Effector CD4-positive, alpha-beta T cell (primary cell): ENCODE data around the gene DICER1.

Source experiments
- DNase-seq: peaks from one replicate; pipeline ENCODE4 v3.0.0-alpha.2; 2020

DICER1 gene

GRCh38 chr14:95057147-95057546, 100.2 kb downstream of the DICER1 start:
- no peak for DNase-seq

GRCh38 chr14:95056476-95056875, 100.9 kb downstream of the DICER1 start:
- no peak for DNase-seq

DNA sequence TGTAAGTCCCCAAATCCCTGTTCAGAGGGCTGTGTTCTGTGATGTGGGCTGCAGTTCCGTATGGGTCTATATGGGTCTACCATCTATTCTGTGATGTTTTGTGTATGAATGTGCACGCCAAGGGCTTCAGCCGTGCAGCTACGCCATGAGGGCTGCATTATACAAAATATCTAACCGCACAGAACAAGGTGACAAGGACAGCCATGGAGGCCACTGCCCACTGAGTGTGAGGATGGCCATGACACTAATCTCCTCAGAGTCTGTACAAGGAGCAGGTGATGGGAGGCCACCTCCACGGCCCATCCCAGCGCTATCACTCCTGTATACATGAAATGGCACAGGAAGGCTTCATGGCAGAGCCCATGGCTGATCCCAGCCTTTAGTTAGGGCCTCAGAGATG, 102.0 kb downstream of the DICER1 start:
- DNase-seq: no peak

DNA sequence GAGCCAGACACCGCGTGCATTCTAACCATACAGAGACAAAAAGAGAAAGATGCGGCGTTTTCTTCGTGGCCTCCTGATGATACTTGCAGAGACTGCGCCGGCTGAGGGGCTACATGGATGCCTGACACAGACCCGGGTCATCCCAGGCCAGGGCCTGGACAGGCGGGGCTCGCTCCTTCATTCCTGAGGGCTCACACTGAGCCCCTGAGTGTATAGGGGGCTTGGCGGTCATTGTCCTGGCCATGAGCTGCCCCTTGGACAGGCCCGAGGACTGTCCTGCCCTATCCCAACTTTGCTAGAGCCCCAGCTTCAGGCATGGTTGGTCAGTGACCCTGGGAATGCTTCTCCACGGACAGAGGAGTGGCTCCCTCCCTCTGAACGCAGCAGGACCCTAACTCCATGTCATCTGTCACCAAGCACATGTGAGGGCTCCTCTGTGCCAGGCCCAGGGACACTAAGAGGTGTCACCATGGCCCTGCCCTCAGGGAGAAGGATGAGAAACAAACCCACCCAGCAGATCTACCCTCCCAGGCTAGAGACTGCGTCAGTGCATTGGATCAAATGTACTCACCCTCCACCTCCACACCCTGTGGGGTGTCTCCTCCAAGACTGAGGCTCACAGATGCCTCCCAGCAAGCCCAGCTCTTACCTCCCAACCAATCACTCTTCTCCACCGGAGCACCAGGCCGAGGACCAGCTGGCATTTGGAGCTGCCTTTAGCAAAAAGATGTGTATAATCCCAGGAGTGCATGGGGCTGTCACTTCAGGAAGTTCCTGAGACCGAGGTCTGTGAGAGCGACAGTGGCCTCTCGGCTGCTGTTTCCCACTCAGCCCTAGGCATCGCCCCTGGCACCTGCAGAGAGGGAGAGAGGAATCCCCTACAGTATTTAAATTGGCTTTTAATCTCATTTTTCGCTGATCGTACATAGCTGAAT, 102.7 kb downstream of the DICER1 start:
- no peak for DNase-seq

DNA sequence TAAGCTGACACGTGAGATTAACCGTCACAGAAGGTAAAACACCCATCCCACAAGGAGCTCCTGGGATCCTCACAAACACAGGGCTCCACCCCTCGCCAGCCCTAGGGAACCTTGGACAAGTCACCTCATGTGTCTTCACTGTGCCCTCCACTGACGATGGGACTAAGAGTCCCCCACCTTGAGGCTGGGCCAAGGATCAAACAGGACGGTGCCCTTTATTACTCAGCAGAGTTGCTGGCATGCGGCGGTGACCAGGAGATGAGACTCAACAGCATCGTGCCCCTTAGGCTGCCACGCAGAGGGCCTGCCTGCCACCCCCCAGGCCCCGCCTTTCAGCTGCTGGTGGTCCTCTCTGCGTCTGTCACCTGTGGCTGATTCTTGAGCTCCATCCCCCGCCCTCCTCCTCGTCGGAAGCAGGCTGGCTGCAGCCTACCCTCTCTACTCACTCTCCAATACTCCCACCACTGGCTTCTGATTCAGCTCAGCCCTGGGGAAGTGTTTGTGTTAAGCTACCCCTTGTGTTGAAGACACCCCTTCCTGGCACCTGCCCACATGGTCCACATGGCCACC, 105.2 kb downstream of the DICER1 start:
- DNase-seq: no peak

DNA sequence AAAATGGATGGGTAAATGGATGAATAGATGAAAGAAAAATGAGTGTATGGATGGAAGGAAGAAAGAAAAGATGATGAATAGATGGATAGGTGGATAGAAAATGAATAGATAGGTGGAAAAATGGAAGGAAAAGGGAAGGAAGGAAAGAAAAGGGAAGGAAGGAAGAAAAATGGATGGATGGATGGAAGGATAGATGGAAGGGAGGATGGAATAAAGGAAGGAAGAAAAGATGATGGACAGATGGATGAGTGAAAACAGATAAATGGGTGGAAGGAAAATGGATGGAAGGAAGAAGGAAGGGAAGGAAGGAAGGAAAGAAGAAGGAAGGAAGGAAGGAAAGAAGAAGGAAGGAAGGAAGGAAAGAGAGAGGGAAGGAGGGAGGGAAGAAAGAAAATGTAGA, 107.4 kb downstream of the DICER1 start:
- no peak for DNase-seq

- no peak for DNase-seq
These were observed 108.5 kb downstream of the DICER1 start for GRCh38 chr14:95048771-95049312.

DNA sequence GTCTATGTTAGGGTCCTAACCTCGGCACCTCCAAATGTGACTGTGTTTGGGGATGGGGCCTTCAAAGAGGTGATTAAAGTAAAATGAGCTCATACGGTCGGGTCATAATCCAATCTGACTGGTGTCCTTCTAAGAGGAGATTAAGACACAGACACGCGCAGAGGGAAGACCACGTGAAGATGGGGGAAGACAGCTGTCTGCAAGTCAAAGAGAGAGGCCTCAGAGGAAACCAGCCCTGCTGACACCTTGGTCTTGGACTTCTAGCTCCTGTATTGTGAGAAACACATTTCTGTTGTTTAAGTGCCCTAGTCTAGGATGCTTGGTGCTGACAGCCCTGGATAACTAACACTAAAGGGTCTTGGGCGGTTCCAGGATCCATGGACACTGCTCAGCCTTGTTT, 109.6 kb downstream of the DICER1 start:
- no peak for DNase-seq

- no peak for DNase-seq
These were observed 110.3 kb downstream of the DICER1 start for GRCh38 chr14:95046711-95047681.

DNA sequence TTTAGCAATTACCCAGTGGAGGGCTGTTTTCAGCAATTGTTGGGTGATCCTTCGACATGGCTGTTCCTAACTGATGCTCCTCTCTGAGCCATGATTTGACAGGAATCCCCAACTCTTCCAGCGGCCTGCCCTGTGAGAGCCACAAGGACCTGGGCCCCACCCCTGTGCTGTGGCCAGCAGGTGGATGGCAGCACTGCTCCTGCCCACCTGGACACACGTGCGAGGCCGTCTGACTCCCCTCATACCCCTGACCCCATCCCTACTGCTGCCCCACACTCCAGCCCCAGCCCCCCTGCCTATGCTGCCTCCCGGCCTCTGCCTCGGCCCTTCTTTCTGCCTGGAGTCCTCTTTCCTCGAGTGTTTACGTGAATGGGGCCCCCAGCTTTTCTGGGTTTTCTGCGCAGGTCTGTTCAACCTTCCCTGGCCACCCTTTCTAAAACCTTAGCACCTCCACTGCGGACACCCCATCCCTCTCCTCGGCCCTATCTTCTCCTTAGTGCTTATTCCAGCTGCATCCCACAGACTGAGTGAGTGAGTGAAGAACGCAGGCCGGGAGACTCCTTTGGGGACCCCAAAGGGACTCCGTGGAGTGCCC, 111.4 kb downstream of the DICER1 start:
- no peak for DNase-seq

GRCh38 chr14:95045106-95045701, 112.1 kb downstream of the DICER1 start:
- no peak for DNase-seq

- DNase-seq: no peak
These were observed 112.7 kb downstream of the DICER1 start for GRCh38 chr14:95044463-95045105.

DNA sequence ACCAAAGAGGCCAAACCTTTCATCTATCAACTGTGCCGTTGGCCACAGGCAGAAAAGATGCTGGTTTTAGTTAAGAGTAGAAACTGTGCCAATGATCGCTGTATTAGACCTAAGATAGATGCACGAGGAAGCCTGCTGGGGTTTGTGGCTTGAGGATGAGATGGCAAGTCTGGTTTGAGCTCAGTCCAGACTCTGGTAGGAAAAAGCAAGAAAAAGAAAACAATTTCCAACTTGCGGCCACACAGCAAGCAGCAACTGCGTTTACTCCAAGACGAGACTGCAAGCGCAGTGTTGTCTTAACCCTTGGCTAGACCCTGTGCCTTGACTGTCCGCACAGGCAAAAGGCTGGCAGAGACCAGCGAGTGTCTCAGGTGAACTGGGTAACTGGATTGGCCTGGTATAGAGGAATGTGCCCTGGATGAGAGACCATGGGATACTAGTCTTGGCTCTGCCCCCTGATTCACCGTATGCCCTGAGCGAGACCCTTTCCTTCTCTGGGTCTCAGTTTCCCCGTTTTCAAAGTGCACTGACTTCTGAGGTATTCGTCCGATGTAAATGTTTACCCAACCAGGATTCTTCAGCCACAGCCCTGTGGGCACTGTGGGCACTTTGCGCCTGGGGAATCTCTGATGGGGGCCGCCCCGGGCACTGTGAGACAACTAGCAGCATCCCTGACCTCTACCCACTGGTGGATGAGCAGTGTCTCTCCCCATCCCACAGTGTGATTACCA, 113.4 kb downstream of the DICER1 start:
- DNase-seq: no peak

DNA sequence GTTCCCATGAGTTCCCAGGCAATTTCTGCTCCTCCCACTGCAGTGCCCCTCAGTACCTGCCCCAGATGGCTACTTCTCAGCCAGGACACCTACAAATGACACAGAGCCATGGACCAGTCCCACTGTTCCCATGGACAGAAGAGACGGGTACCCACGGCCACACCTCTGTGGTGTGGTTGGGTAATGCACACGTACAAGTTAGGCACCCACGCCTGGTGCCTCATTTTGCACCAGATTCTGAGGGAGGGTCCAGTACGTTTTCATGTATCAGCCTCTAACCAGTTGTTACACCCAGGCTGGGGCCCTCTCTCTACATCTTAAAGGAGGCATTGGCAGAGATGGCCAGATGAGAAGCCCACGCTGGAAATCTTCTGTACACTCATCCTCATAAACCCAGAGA, 114.0 kb downstream of the DICER1 start:
- no peak for DNase-seq

DNA sequence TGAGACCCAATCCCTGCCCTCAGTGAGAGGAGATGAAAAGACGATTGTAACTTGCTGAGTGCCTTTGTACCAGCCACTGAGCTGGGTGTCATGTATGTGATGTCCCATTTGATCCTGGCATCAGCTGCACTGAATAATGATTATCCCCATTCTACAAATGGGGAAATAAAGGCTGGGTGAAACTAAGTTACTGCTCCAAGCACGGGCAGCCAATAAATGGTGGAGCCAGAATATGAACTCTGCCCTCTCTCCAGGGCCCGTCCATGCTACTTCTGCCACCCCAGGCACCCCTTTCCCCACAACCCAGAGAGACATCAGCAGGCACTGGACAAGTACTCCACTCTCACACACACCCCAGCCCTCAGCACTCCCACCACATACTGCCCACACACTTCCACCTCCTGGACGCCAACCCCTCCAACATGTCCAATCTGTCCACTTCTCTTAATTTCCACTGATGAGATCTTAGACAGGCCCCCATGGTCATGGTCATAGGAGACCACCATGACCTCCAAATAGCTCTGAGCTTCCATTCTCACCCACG, 115.8 kb downstream of the DICER1 start:
- DNase-seq: no peak

DNA sequence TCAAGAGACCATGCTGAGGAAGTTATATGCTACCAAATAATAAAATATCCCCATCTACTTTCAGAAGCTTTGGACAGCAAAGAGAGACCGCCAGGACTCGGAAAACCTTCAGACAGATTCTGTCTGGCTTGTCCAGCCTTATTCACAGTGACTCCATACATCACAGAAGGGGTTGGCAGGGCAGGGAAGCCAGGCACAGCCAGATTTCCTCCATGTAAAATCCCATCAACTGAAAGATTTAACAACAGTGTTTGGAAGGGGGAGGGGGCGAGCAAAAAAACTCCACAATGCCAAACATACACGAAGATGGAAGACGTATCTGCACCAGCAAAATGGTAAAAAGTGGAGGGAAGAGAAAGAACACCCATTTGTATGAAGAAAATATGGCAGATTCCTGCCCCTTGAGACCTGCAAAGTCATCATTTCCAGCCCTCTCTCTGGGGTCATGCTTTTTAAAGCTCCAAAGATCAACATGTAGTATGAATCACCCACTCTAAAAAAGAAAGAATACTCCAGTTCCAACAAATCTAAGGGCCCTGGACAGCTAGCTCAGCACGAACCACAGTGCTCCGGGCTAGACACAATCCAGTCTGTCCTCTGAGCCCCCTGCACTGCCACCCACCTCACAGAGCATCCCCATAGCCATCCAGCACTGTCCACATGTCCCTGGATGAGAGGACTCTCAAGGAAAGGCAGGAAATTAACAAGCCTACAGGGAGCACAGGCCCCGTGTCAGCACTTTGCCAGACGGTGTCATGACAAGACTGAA, 116.4 kb downstream of the DICER1 start:
- DNase-seq: no peak

- DNase-seq: no peak
These were observed 117.4 kb downstream of the DICER1 start for GRCh38 chr14:95039993-95040348.

- no peak for DNase-seq
These were observed 117.9 kb downstream of the DICER1 start for GRCh38 chr14:95039259-95039992.
